HL-60 (cell line): Measurements from ENCODE around the gene RTTN.

ENCODE experiments used
- DNase-seq, 2 experiments: peaks; one replicate each; pipeline ENCODE4 v3.0.0-alpha.2; 2010 to 2020; ENCODE audit warnings: low read depth in 1 of 2, low spot score in 1 of 2
- H3K27ac ChIP-seq: fragments of 250-450 bp; sonication (Bioruptor Pico); replicated peaks from 2 replicates; pipeline ENCODE4 v1.5.1; 2020; ENCODE audit warnings: mild to moderate bottlenecking, moderate library complexity
- H3K27me3 ChIP-seq: fragments of 250-450 bp; sonication (Bioruptor Pico); 2 replicates; pipeline ENCODE4 v1.5.1; 2021; ENCODE audit warnings: mild to moderate bottlenecking, moderate library complexity; ENCODE audit not compliant: insufficient read depth, poor library complexity, severe bottlenecking
- H3K4me3 ChIP-seq: replicated peaks from 2 replicates; pipeline ENCODE4 v1.5.1; 2011; ENCODE audit warnings: mild to moderate bottlenecking, control low read depth, low read length; ENCODE audit not compliant: insufficient read depth
- GABPA ChIP-seq: IDR thresholded peaks from 2 replicates; pipeline ENCODE4 v1.6.1; 2012; ENCODE audit warnings: low read depth
- POLR2AphosphoS5 ChIP-seq: IDR thresholded peaks from 2 replicates; pipeline ENCODE4 v1.6.1; 2012; ENCODE audit warnings: low read depth
- SPI1 ChIP-seq: IDR thresholded peaks from 2 replicates; pipeline ENCODE4 v1.6.1; 2012; ENCODE audit warnings: low read depth, mild to moderate bottlenecking, borderline replicate concordance
- TF ChIP-seq, protein P1 (sequence below): IDR thresholded peaks from one replicate; pipeline ENCODE4 v1.5.1; 2011; ENCODE audit warnings: low read length, control low read depth, inconsistent platforms; ENCODE audit not compliant: insufficient read depth
- TF ChIP-seq, protein P2 (sequence below): IDR thresholded peaks from 2 replicates; pipeline ENCODE4 v1.6.1; 2012; ENCODE audit warnings: low read depth; ENCODE audit not compliant: insufficient replicate concordance

Gene RTTN

DNA sequence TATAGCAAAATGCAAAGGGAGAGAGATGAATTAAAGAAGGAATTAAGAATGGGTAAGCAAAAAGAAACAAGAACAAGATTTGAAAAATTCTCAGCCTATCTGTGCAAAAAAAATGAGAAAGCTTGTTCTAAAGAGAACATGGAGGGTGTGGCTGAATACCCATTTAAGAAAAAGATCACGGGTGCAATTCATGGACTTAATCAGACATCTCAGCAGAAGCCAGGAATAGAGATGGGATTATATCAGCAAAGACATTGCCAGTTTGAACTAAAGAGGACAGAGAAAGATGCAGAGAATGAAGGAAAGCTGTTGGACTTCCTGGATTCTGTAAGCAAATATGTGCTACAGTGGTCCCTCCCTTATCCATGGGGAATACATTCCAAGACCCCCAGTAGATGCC is 115.6 kb downstream of the RTTN start:
- H3K27ac ChIP-seq: no peak overlapping the region
- no peak for DNase-seq
- TF ChIP-seq, protein P1, sequence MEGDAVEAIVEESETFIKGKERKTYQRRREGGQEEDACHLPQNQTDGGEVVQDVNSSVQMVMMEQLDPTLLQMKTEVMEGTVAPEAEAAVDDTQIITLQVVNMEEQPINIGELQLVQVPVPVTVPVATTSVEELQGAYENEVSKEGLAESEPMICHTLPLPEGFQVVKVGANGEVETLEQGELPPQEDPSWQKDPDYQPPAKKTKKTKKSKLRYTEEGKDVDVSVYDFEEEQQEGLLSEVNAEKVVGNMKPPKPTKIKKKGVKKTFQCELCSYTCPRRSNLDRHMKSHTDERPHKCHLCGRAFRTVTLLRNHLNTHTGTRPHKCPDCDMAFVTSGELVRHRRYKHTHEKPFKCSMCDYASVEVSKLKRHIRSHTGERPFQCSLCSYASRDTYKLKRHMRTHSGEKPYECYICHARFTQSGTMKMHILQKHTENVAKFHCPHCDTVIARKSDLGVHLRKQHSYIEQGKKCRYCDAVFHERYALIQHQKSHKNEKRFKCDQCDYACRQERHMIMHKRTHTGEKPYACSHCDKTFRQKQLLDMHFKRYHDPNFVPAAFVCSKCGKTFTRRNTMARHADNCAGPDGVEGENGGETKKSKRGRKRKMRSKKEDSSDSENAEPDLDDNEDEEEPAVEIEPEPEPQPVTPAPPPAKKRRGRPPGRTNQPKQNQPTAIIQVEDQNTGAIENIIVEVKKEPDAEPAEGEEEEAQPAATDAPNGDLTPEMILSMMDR: no peak
- TF ChIP-seq, protein P2, sequence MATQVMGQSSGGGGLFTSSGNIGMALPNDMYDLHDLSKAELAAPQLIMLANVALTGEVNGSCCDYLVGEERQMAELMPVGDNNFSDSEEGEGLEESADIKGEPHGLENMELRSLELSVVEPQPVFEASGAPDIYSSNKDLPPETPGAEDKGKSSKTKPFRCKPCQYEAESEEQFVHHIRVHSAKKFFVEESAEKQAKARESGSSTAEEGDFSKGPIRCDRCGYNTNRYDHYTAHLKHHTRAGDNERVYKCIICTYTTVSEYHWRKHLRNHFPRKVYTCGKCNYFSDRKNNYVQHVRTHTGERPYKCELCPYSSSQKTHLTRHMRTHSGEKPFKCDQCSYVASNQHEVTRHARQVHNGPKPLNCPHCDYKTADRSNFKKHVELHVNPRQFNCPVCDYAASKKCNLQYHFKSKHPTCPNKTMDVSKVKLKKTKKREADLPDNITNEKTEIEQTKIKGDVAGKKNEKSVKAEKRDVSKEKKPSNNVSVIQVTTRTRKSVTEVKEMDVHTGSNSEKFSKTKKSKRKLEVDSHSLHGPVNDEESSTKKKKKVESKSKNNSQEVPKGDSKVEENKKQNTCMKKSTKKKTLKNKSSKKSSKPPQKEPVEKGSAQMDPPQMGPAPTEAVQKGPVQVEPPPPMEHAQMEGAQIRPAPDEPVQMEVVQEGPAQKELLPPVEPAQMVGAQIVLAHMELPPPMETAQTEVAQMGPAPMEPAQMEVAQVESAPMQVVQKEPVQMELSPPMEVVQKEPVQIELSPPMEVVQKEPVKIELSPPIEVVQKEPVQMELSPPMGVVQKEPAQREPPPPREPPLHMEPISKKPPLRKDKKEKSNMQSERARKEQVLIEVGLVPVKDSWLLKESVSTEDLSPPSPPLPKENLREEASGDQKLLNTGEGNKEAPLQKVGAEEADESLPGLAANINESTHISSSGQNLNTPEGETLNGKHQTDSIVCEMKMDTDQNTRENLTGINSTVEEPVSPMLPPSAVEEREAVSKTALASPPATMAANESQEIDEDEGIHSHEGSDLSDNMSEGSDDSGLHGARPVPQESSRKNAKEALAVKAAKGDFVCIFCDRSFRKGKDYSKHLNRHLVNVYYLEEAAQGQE: no peak
- H3K27me3 ChIP-seq: no peaks in the 10 kb centered on the region
- no peak overlapping the region for H3K4me3 ChIP-seq

DNA sequence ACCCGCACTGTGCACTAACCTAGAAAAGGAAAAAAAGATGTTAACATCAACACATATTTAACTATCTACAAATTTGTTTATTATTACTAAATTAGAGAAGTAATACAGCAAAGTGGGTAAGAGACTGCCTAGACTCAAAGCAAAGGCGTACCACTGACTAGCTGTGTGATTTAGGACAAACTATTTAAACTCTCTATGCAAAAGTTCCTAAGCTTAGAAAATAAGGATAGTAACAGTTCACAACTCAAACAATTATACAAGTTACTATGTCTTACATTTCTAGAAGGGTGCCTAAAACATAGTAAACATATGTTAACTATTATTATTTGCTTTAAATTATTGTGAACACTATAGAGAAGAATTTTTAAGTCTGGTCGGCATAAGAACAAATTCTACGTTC is 119.4 kb downstream of the RTTN start:
- Histone ChIP-seq H3K4me3 (no peak overlapping the region), H3K27ac (no peak overlapping the region), H3K27me3 (no peaks in the 10 kb centered on the region)
- no peak for DNase-seq
- TF ChIP-seq, protein P1: no peak
- TF ChIP-seq, protein P2: no peak
- TF ChIP-seq GABPA: no peak
- TF ChIP-seq POLR2AphosphoS5: no peak

DNA sequence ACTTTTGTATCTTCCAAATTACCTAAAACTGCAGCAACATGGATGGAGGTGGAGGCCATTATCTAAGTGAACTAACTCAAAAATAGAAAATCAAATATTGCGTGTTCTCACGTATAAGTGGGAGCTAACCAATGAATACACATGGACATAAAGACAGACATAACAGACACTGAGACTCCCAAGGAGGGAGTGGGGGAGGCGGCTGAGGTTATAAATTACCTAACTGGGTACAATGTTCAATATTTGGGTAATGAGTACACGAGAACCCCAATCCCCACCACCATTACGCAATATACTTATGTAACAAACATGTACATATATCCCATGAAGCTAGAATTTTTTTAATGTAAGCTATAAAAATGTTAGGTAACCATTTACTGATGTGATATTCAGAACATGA is 119.8 kb downstream of the RTTN start:
- TF ChIP-seq, protein P1: no peak
- TF ChIP-seq POLR2AphosphoS5: no peak
- no peak for TF ChIP-seq SPI1
- TF ChIP-seq GABPA: no peak
- TF ChIP-seq, protein P2: no peak
- Histone ChIP-seq H3K27ac (no peak overlapping the region), H3K27me3 (no peaks in the 10 kb centered on the region), H3K4me3 (no peak overlapping the region)
- peak in 1 of 2 experiments; percentile 16 for DNase-seq
